H1 (cell line): ENCODE results near the gene TXLNA. TPM values are rescaled to one million over a fixed set of nuclear protein-coding genes. Genes with fewer than 3 reads are reported as not detected.

Experiments used
- CTCF ChIA-PET: fragments of 300-600 bp; sonication (Branson Sonifier 250); formaldehyde crosslinking; loops from one replicate; lab custom pipeline; 2021; ENCODE audit not compliant: partially characterized antibody; lab: Charles Lee
- POLR2A ChIA-PET: fragments of 300-600 bp; sonication (Branson Sonifier 250); formaldehyde crosslinking; loops from one replicate; lab custom pipeline; 2021; ENCODE audit warnings: inconsistent platforms; ENCODE audit not compliant: partially characterized antibody; lab: Charles Lee
- DNase-seq, 2 experiments: peaks; one replicate each; pipeline versions ENCODE4 v3.0.0 to v3.0.0-alpha.2; 2010 to 2022; ENCODE audit warnings: low spot score in 2 of 2, low read depth in 1 of 2, mixed read lengths in 1 of 2
- FAIRE-seq: peaks from 2 replicates; lab custom pipeline; 2011; peaks lifted over from hg19 to GRCh38; lab: Jason Lieb, UNC
- H2AFZ ChIP-seq: 2 replicates; pipeline ENCODE4 v1.8.1; 2012; ENCODE audit warnings: low read length, inconsistent platforms
- H2AK5ac ChIP-seq: 2 replicates; pipeline ENCODE4 v1.6.1; 2013; ENCODE audit warnings: low read depth, low read length
- H2BK120ac ChIP-seq: replicated peaks from 2 replicates; pipeline ENCODE3; 2013; ENCODE audit warnings: low read depth, low read length, inconsistent platforms
- H2BK12ac ChIP-seq: 2 replicates; pipeline ENCODE4 v1.6.1; 2013; ENCODE audit warnings: low read depth, low read length
- H2BK15ac ChIP-seq: 2 replicates; pipeline ENCODE4 v1.6.1; 2013; ENCODE audit warnings: low read length
- H2BK20ac ChIP-seq: 2 replicates; pipeline ENCODE4 v1.6.1; 2013; ENCODE audit warnings: low read length
- H2BK5ac ChIP-seq: 2 replicates; pipeline ENCODE4 v1.6.1; 2013; ENCODE audit warnings: low read depth, low read length
- H3K14ac ChIP-seq: 2 replicates; pipeline ENCODE4 v1.6.1; 2013; ENCODE audit warnings: inconsistent platforms; ENCODE audit not compliant: insufficient read length
- H3K18ac ChIP-seq: 2 replicates; pipeline ENCODE4 v1.6.1; 2013; ENCODE audit warnings: low read length; ENCODE audit errors: extremely low read depth
- H3K23ac ChIP-seq: 2 replicates; pipeline ENCODE4 v1.6.1; 2013; ENCODE audit warnings: inconsistent platforms; ENCODE audit not compliant: insufficient read length
- H3K23me2 ChIP-seq: 2 replicates; pipeline ENCODE4 v1.6.1; 2013; ENCODE audit warnings: low read depth, low read length
- H3K27ac ChIP-seq: 2 replicates; pipeline ENCODE4 v1.6.1; 2011; ENCODE audit warnings: low read depth, low read length, inconsistent platforms
- H3K27me3 ChIP-seq, 4 experiments: replicated peaks in 1 of 4; 1 replicate in 1 of 4; 2 replicates in 3 of 4; pipeline versions ENCODE4 v1.6.1 to v1.8.1; 2011 to 2013; ENCODE audit warnings: low read length in 3 of 4, mild to moderate bottlenecking in 3 of 4, inconsistent platforms in 2 of 4, mixed read lengths in 2 of 4, moderate library complexity in 1 of 4; ENCODE audit not compliant: control insufficient read depth in 3 of 4, insufficient read depth in 3 of 4; ENCODE audit errors: extremely low read depth in 1 of 4
- H3K36me3 ChIP-seq, 4 experiments: 2 replicates each; pipeline versions ENCODE4 v1.6.1 to v1.8.1; 2011 to 2013; ENCODE audit warnings: mild to moderate bottlenecking in 4 of 4, low read length in 3 of 4, moderate library complexity in 2 of 4, control low read depth in 1 of 4, inconsistent platforms in 1 of 4; ENCODE audit not compliant: insufficient read depth in 4 of 4, control insufficient read depth in 2 of 4
- H3K4ac ChIP-seq: replicated peaks from 2 replicates; pipeline ENCODE3; 2013; ENCODE audit warnings: low read length, low read depth, mixed read lengths, inconsistent platforms; ENCODE audit not compliant: insufficient read length
- H3K4me1 ChIP-seq, 4 experiments: replicated peaks in 1 of 4; 1 replicate in 1 of 4; 2 replicates in 3 of 4; pipeline versions ENCODE4 v1.6.1 to v1.8.1; 2011 to 2013; ENCODE audit warnings: low read length in 3 of 4, inconsistent platforms in 2 of 4, mixed read lengths in 1 of 4; ENCODE audit not compliant: insufficient read depth in 4 of 4, control insufficient read depth in 3 of 4
- H3K4me2 ChIP-seq, 2 experiments: 2 replicates each; pipeline versions ENCODE4 v1.6.1 to v1.8.1; 2011 to 2013; ENCODE audit warnings: low read depth in 2 of 2, low read length in 2 of 2, control low read depth in 1 of 2, inconsistent platforms in 1 of 2, mild to moderate bottlenecking in 1 of 2; ENCODE audit not compliant: insufficient read depth in 1 of 2
- H3K4me3 ChIP-seq, 4 experiments: fragments of 200-600, 300-600 bp in 1 of 4; sonication (generic), shearing (Covaris generic), sonication (Bioruptor Twin) in 1 of 4; 2 replicates each; pipeline versions ENCODE4 v1.5.1 to v1.8.1; 2011 to 2016; ENCODE audit warnings: low read length in 4 of 4, low read depth in 3 of 4, control low read depth in 2 of 4, inconsistent platforms in 2 of 4, mild to moderate bottlenecking in 2 of 4, mixed read lengths in 1 of 4, moderate library complexity in 1 of 4; ENCODE audit not compliant: insufficient read depth in 2 of 4; ENCODE audit errors: extremely low read depth in 1 of 4
- H3K56ac ChIP-seq: replicated peaks from 2 replicates; pipeline ENCODE3; 2013; ENCODE audit warnings: low read depth, mild to moderate bottlenecking, mixed read lengths, low read length, inconsistent platforms; ENCODE audit not compliant: insufficient read length
- H3K79me1 ChIP-seq: 2 replicates; pipeline ENCODE4 v1.6.1; 2013; ENCODE audit warnings: low read depth, low read length, control low read depth
- H3K79me2 ChIP-seq, 2 experiments: 2 replicates each; pipeline versions ENCODE4 v1.6.1 to v1.8.1; 2012 to 2013; ENCODE audit warnings: low read length in 2 of 2, mild to moderate bottlenecking in 2 of 2, inconsistent platforms in 1 of 2; ENCODE audit not compliant: insufficient read depth in 2 of 2, control insufficient read depth in 1 of 2
- H3K9ac ChIP-seq, 4 experiments: replicated peaks in 1 of 4; 1 replicate in 1 of 4; 2 replicates in 3 of 4; pipeline versions ENCODE4 v1.6.1 to v1.8.1; 2011 to 2013; ENCODE audit warnings: low read depth in 3 of 4, low read length in 3 of 4, control low read depth in 2 of 4, mild to moderate bottlenecking in 2 of 4, moderate library complexity in 2 of 4, inconsistent platforms in 1 of 4; ENCODE audit errors: extremely low read depth in 1 of 4
- H3K9me3 ChIP-seq, 2 experiments: 2 replicates each; pipeline versions ENCODE4 v1.6.1 to v1.8.1; 2012 to 2013; ENCODE audit warnings: mild to moderate bottlenecking in 2 of 2, moderate library complexity in 2 of 2, control low read depth in 1 of 2, inconsistent platforms in 1 of 2, low read depth in 1 of 2, low read length in 1 of 2, mixed read lengths in 1 of 2; ENCODE audit not compliant: insufficient read depth in 2 of 2
- H4K20me1 ChIP-seq, 2 experiments: replicated peaks in 1 of 2; 2 replicates each; pipeline versions ENCODE3 to v1.8.1; 2011 to 2013; ENCODE audit warnings: inconsistent platforms in 2 of 2, low read length in 2 of 2, mild to moderate bottlenecking in 1 of 2; ENCODE audit not compliant: insufficient read depth in 2 of 2, control insufficient read depth in 1 of 2
- H4K5ac ChIP-seq: 2 replicates; pipeline ENCODE4 v1.6.1; 2013; ENCODE audit warnings: low read length, low read depth, mixed read lengths, inconsistent platforms; ENCODE audit not compliant: insufficient read length
- H4K8ac ChIP-seq: 2 replicates; pipeline ENCODE4 v1.8.0; 2013; ENCODE audit warnings: mild to moderate bottlenecking, moderate library complexity, low read length, inconsistent platforms; ENCODE audit not compliant: insufficient read depth; ENCODE audit errors: extremely low read depth
- H4K91ac ChIP-seq: replicated peaks from 2 replicates; pipeline ENCODE3; 2013; ENCODE audit warnings: low read length, mixed read lengths, inconsistent platforms; ENCODE audit not compliant: insufficient read length
- BACH1 ChIP-seq: IDR thresholded peaks from 2 replicates; pipeline ENCODE4 v1.6.1; 2012; ENCODE audit warnings: low read length, improper control_type of control experiment
- CTCF ChIP-seq, 3 experiments: IDR thresholded peaks; 1 replicate in 2 of 3; 2 replicates in 1 of 3; pipeline versions ENCODE4 v1.5.1 to v1.6.1; 2011; ENCODE audit warnings: low read length in 3 of 3, mild to moderate bottlenecking in 3 of 3, inconsistent platforms in 2 of 3, low read depth in 1 of 3, moderate library complexity in 1 of 3; ENCODE audit not compliant: insufficient read depth in 1 of 3; ENCODE audit errors: control extremely low read depth in 1 of 3
- PHF8 ChIP-seq: fragments of 200-600 bp; sonication (generic); conservative IDR thresholded peaks from 2 replicates; pipeline ENCODE4 v1.7.1; 2012; ENCODE audit warnings: low read depth, mild to moderate bottlenecking, inconsistent platforms, low read length, moderate library complexity
- POLR2A ChIP-seq, 2 experiments: IDR thresholded peaks; 1 replicate in 1 of 2; 2 replicates in 1 of 2; pipeline ENCODE4 v1.6.1; 2011; ENCODE audit warnings: low read depth in 2 of 2, low read length in 2 of 2, mild to moderate bottlenecking in 2 of 2; ENCODE audit errors: control extremely low read depth in 1 of 2
- RBBP5 ChIP-seq: IDR thresholded peaks from 2 replicates; pipeline ENCODE4 v1.7.1; 2012; ENCODE audit warnings: low read depth, mild to moderate bottlenecking, inconsistent platforms, low read length, moderate library complexity, borderline replicate concordance
- RXRA ChIP-seq: IDR thresholded peaks from 2 replicates; pipeline ENCODE4 v1.6.1; 2011; ENCODE audit warnings: low read depth, mild to moderate bottlenecking, low read length, moderate library complexity; ENCODE audit not compliant: insufficient read depth
- SP2 ChIP-seq: IDR thresholded peaks from 2 replicates; pipeline ENCODE4 v1.6.1; 2012; ENCODE audit warnings: mild to moderate bottlenecking, low read length, inconsistent platforms
- SRF ChIP-seq: IDR thresholded peaks from 2 replicates; pipeline ENCODE4 v1.6.1; 2011; ENCODE audit warnings: mild to moderate bottlenecking, low read depth, low read length, moderate library complexity
- WGBS, 2 experiments: shearing (Covaris generic) in 1 of 2; methylation state at CpG; one replicate each; pipeline versions ENCODE4 v1.1.6 to v1.1.7; 2013 to 2015; ENCODE audit warnings: low lambda C conversion rate in 2 of 2, mixed read lengths in 2 of 2, inconsistent platforms in 1 of 2, low coverage in 1 of 2, missing lambda C conversion rate in 1 of 2; ENCODE audit not compliant: insufficient replicate concordance in 2 of 2, insufficient coverage in 1 of 2, insufficient read length in 1 of 2; ENCODE audit errors: extremely low coverage in 1 of 2, missing lambda C conversion rate in 1 of 2; 5-methylcytosine and 5-hydroxymethylcytosine counted together
- polyA plus RNA-seq, 7 experiments: library from polyadenylated mRNA; depleted of rRNA in 3 of 7; stranded (reverse) in 5 of 7; unstranded in 2 of 7; fragments of >200 nt in 5 of 7; fragments of 200-250 nt in 2 of 7; gene quantifications; 1 replicate in 5 of 7; 2 replicates in 1 of 7; 4 replicates in 1 of 7; pipeline versions ENCODE4 v1.2.1 to v1.2.3, GENCODE V29; 2011 to 2013; ENCODE audit warnings: missing spikeins in 2 of 7, mixed read lengths in 2 of 7
- total RNA-seq: library from RNA; stranded (reverse); fragmentation: NEBNext Ultra II Directional; extraction: Animal tissue kit (Norgen Biotek cat#: 25700); gene quantifications from 2 replicates; pipeline ENCODE4 v1.2.1, GENCODE V29; 2021

The TXLNA gene
- total and polyA plus RNA-seq, 2 of the 8 experiments (the other 6 are each of a cell fraction or from before 2014, with no cell fraction given) = 31.3 to 46.9 TPM

- no peak overlapping the region for H3K14ac ChIP-seq
- H4K5ac ChIP-seq = no peak overlapping the region
- no peak overlapping the region for H2BK120ac ChIP-seq
- H4K20me1 ChIP-seq = peaks cover 6 to 8% of the 10 kb centered on the region in 2 experiments
- H3K4me1 ChIP-seq = peaks cover 13 to 28% (median 18%) of the 10 kb centered on the region in 4 experiments
- H2BK15ac ChIP-seq = no peak overlapping the region
- H3K27me3 ChIP-seq = no peaks in the 10 kb centered on the region; a peak in 1 of 7 replicates
- no peak overlapping the region for H2AK5ac ChIP-seq
- 0 out of 2 replicates have a peak overlapping the region, but pooled peaks have one; percentile 2 for H2BK5ac ChIP-seq
- no peak overlapping the region for H3K4me3 ChIP-seq
- ChIA-PET POLR2A (interaction anchor here (0.7 to 21.3 kb wide), 20 partner anchors 10 to 164 kb away, joined by 3 to 332 read pairs (median 4); partner anchors contain the start of genes DCDC2B, FAM229A, IQCC and KPNA6), CTCF (interaction anchor here (0.9 to 4.2 kb wide), 5 partner anchors 15 to 50 kb away, joined by 3 to 25 read pairs (median 8); no protein-coding TSS in a partner anchor)
- peaks cover 9% of the 10 kb centered on the region; the same call in 1 of the 2 replicates for H3K23me2 ChIP-seq
- no peak overlapping the region for H4K91ac ChIP-seq
- H3K4ac ChIP-seq = no peak overlapping the region
- no peaks in the 10 kb centered on the region for H3K79me2 ChIP-seq
- 0 out of 2 replicates have a peak, but pooled peaks cover 3% of the 10 kb centered on the region for H3K79me1 ChIP-seq
- 89% methylated on average over 3 of the region's 3 CpGs; no CpG with 5 or more reads in 1 of the 2 experiments for WGBS, 2 experiments
- no peak for DNase-seq
- H3K56ac ChIP-seq = no peak overlapping the region
- no peak overlapping the region for H3K23ac ChIP-seq
- FAIRE-seq = no peak
- H4K8ac ChIP-seq = no peak overlapping the region
- H3K18ac ChIP-seq = no peak overlapping the region
- TF ChIP-seq BACH1 (no peak), RXRA (no peak), PHF8 (no peak), POLR2A (IDR thresholded peaks at IDR 0.05; ENCODE audit: control extremely low read depth in 1 of 2, low read depth in 2 of 2, low read length in 2 of 2) (peak in 1 of 2 experiments; percentile 33; a peak in 1 of 3 replicates), SP2 (no peak), CTCF (IDR thresholded peaks at IDR 0.05; ENCODE audit: control extremely low read depth in 1 of 3, insufficient read depth in 1 of 3, low read depth in 1 of 3, low read length in 3 of 3) (no peak), SRF (no peak), RBBP5 (no peak)
- TF ChIP-seq, all 59 proteins: peak for 1
- Histone ChIP-seq H3K4me2 (peak overlapping the region; percentile 5 to 92; a peak in 2 of 4 replicates), H3K36me3 (peaks cover 22 to 43% (median 33%) of the 10 kb centered on the region in 4 experiments; a peak in 7 of 8 replicates), H3K9me3 (no peaks in the 10 kb centered on the region), H2BK12ac (no peak overlapping the region), H2AFZ (no peak overlapping the region), H3K27ac (no peak overlapping the region), H2BK20ac (no peak overlapping the region), H3K9ac (no peak overlapping the region)
Measured at GRCh38 chr1:32198237-32199042, 19.0 kb downstream of the TXLNA start.
